IPS-15b (cell line): ENCODE measurements around the gene NDE1.

ENCODE experiments used
- H3K27me3 ChIP-seq: one replicate; pipeline ENCODE4 v1.6.1; 2013; ENCODE audit warnings: low read length; ENCODE audit not compliant: control insufficient read depth, insufficient read depth
- H3K36me3 ChIP-seq: one replicate; pipeline ENCODE4 v1.6.1; 2013; ENCODE audit warnings: low read length; ENCODE audit not compliant: control insufficient read depth, insufficient read depth
- H3K4me1 ChIP-seq: one replicate; pipeline ENCODE4 v1.6.1; 2013; ENCODE audit warnings: mild to moderate bottlenecking, low read length; ENCODE audit not compliant: control insufficient read depth, insufficient read depth
- H3K4me3 ChIP-seq: one replicate; pipeline ENCODE4 v1.5.1; 2013; ENCODE audit warnings: low read depth, low read length
- H3K9ac ChIP-seq: one replicate; pipeline ENCODE4 v1.6.1; 2013; ENCODE audit warnings: low read depth, mild to moderate bottlenecking, low read length
- H3K9me3 ChIP-seq: one replicate; pipeline ENCODE4 v1.6.1; 2013; ENCODE audit warnings: mild to moderate bottlenecking, low read length; ENCODE audit not compliant: control insufficient read depth, insufficient read depth

Gene NDE1

DNA sequence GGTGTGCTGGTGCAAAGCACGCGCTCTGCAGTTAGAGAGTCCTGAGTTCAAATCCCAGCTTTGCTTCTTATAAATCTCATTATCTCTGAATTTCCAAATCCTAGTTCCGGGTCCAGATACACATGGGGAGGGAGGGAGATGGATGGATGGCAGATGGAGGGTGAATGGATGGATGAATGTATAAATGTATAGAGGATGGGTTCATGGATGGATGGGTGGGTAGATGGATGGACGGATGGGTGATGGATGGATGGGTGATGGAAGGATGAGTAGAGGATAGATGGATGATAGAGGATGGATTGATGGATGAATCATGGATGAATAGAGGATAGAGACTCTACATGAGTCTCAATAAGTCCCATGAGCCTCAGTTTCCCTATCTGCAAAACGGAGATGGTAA, 116.9 kb downstream of the NDE1 start:
- H3K9ac ChIP-seq, result no peak overlapping the region
- H3K27me3 ChIP-seq, result no peaks in the 10 kb centered on the region
- H3K36me3 ChIP-seq, result no peaks in the 10 kb centered on the region
- no peak overlapping the region for H3K4me3 ChIP-seq
- no peaks in the 10 kb centered on the region for H3K9me3 ChIP-seq
- no peaks in the 10 kb centered on the region for H3K4me1 ChIP-seq

DNA sequence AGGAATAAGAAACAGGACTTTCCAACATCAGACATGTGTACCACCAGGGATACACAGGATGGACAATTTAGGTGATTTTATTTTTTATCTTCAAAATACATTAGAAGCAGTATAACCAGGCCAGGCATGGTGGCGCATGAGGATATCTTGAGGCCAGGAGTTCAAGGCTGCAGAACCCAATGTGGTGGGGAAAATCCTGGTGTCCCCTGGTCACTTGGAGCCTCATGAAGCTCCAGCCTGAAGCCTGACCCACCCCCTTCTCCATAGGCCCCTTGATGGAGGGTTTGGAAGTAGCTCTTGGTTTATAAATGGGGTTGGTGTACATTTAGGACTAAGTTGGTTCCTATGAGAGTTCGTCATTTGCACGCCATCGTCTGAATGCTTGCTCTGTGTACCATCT, 118.2 kb downstream of the NDE1 start:
- Histone ChIP-seq H3K9ac (no peak overlapping the region), H3K36me3 (no peaks in the 10 kb centered on the region), H3K4me3 (no peak overlapping the region), H3K4me1 (no peaks in the 10 kb centered on the region), H3K9me3 (no peaks in the 10 kb centered on the region), H3K27me3 (no peaks in the 10 kb centered on the region)

- H3K4me3 ChIP-seq, result no peak overlapping the region
- H3K4me1 ChIP-seq, result no peaks in the 10 kb centered on the region
- no peaks in the 10 kb centered on the region for H3K36me3 ChIP-seq
- H3K9ac ChIP-seq, result no peak overlapping the region
- H3K9me3 ChIP-seq, result no peaks in the 10 kb centered on the region
- no peaks in the 10 kb centered on the region for H3K27me3 ChIP-seq
Observed at GRCh38 chr16:15769239-15769638, 119.2 kb downstream of the NDE1 start.

GRCh38 chr16:15770107-15770506, 120.1 kb downstream of the NDE1 start:
- Histone ChIP-seq H3K27me3 (no peaks in the 10 kb centered on the region), H3K4me1 (no peaks in the 10 kb centered on the region), H3K9ac (no peak overlapping the region), H3K4me3 (no peak overlapping the region), H3K9me3 (no peaks in the 10 kb centered on the region), H3K36me3 (no peaks in the 10 kb centered on the region)

DNA sequence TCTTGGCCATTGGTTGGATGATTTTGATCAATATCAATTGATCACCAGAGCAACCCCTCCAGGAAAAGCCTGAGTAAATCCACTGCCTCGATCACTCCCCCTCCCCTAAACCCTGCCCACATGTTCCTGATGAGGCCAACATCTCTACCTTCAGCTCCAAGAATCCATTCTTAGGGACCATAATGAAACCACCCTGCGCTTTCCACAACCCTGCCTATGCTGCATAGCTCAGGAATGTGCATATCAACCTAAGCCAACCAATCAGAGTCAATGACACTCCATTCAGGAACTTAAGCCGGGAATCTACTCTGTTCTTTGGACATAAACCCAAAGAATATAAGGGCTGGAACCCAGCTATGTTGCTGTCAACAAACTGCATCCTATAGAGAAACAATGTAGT, 120.5 kb downstream of the NDE1 start:
- H3K4me1 ChIP-seq, result no peaks in the 10 kb centered on the region
- no peak overlapping the region for H3K9ac ChIP-seq
- H3K4me3 ChIP-seq, result no peak overlapping the region
- H3K36me3 ChIP-seq, result no peaks in the 10 kb centered on the region
- H3K9me3 ChIP-seq, result no peaks in the 10 kb centered on the region
- H3K27me3 ChIP-seq, result no peaks in the 10 kb centered on the region

- H3K9ac ChIP-seq, result no peak overlapping the region
- no peaks in the 10 kb centered on the region for H3K4me1 ChIP-seq
- no peaks in the 10 kb centered on the region for H3K27me3 ChIP-seq
- H3K9me3 ChIP-seq, result no peaks in the 10 kb centered on the region
- H3K36me3 ChIP-seq, result no peaks in the 10 kb centered on the region
- no peak overlapping the region for H3K4me3 ChIP-seq
Observed at GRCh38 chr16:15771694-15772093, 121.6 kb downstream of the NDE1 start.

DNA sequence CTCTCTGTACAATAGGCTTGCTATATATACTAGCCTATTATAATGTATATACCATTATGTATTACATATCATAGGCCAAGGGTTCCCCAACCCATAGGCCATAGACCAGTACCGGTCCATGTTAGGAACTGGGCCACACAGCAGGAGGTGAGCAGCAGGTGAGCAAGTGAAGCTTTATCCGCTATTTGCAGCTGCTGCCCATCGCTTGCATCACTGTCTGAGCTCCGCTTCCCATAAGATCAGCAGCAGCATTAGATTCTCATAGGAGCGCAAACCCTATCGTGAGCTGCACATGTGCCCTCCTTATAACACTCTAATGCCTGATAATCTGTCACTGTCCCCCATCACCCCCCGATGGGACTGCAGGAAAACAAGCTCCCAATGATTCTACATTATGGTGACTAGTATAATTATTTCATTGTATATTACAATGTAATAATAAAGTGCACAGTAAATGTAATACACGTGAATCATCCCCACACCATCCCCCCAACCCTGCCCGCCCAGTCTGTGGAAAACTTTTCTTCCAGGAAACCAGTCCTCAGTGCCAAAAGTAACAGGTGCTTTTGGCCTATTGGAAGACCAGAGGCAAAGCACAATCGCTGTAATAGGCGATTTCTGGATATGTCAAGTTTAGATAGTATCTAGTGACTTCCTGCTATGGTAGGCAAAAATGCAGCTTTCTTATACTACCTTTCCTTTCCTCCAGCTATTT, 122.7 kb downstream of the NDE1 start:
- Histone ChIP-seq H3K4me3 (no peak overlapping the region), H3K36me3 (no peaks in the 10 kb centered on the region), H3K9me3 (no peaks in the 10 kb centered on the region), H3K9ac (no peak overlapping the region), H3K4me1 (no peaks in the 10 kb centered on the region), H3K27me3 (no peaks in the 10 kb centered on the region)

DNA sequence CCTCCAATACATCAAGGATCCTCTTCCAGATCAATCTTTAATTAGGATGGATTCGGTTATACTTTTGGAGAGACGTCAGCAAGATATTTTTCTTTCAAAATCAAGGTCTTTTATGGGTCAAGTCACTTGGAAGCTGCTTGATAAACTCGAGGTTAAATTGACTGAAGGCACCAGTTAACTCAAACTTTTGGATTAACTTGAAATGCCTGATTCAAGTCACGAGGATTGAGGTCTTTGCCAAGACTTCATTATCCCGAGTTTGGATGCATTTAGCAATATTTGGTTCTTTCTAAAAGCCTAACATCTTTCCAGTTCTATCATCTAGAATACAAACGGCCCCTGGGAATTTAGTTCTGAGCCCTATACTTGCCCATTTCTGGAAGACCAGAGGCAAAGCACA, 123.9 kb downstream of the NDE1 start:
- H3K4me1 ChIP-seq, result no peaks in the 10 kb centered on the region
- peaks cover 3% of the 10 kb centered on the region for H3K27me3 ChIP-seq
- no peaks in the 10 kb centered on the region for H3K36me3 ChIP-seq
- no peaks in the 10 kb centered on the region for H3K9me3 ChIP-seq
- H3K9ac ChIP-seq, result no peak overlapping the region
- no peak overlapping the region for H3K4me3 ChIP-seq

GRCh38 chr16:15775209-15775608, 125.2 kb downstream of the NDE1 start:
- H3K27me3 ChIP-seq, result peaks cover 3% of the 10 kb centered on the region
- no peaks in the 10 kb centered on the region for H3K36me3 ChIP-seq
- H3K9me3 ChIP-seq, result no peaks in the 10 kb centered on the region
- no peaks in the 10 kb centered on the region for H3K4me1 ChIP-seq
- no peak overlapping the region for H3K4me3 ChIP-seq
- no peak overlapping the region for H3K9ac ChIP-seq

- Histone ChIP-seq H3K4me3 (no peak overlapping the region), H3K9ac (no peak overlapping the region), H3K9me3 (no peaks in the 10 kb centered on the region), H3K36me3 (no peaks in the 10 kb centered on the region), H3K27me3 (peaks cover 3% of the 10 kb centered on the region), H3K4me1 (no peaks in the 10 kb centered on the region)
Observed at GRCh38 chr16:15775663-15776304, 125.7 kb downstream of the NDE1 start.
